GM12874 (cell line): Measurements from ENCODE around the gene KHK.

Experiments used
- CTCF ChIP-seq: IDR thresholded peaks from 2 replicates; pipeline ENCODE4 v1.5.1; 2011; ENCODE audit warnings: low read depth, mild to moderate bottlenecking, control low read depth, low read length, moderate library complexity; ENCODE audit not compliant: insufficient read depth

The KHK gene

GRCh38 chr2:27109083-27109482, 22.5 kb downstream of the KHK start:
- TF ChIP-seq CTCF, result no peak

GRCh38 chr2:27115519-27115918, 28.9 kb downstream of the KHK start:
- TF ChIP-seq CTCF, result no peak

- no peak for TF ChIP-seq CTCF
Measured at GRCh38 chr2:27117995-27118524, 31.5 kb downstream of the KHK start.

GRCh38 chr2:27118525-27119329, 32.2 kb downstream of the KHK start, which contains the start of gene CGREF1:
CGREF1 (minus strand) TSS chr2:27119128; CDS start chr2:27104366, 14,762 bp downstream.
- no peak for TF ChIP-seq CTCF

DNA sequence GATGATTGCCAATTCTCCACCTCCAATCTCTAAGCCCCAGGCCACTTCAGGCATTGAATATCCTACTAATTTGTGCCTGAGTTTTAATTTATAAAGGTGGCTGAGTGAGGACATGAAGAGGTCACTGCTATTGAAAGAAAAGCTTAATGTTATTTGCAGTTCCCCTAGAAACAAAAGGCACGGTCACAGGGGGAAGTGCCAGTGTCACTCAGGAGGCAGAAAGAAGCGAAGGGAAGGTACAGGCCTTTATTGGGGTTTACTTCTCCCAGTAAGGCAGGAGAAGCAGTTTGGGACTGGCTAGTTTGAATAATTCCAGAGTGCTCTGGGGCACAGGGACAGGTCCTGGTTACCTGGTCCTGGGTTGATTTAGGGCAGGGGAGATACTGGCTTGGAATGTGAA, 35.3 kb downstream of the KHK start:
- no peak for TF ChIP-seq CTCF

- no peak for TF ChIP-seq CTCF
Measured at GRCh38 chr2:27122791-27123190, 36.2 kb downstream of the KHK start.

DNA sequence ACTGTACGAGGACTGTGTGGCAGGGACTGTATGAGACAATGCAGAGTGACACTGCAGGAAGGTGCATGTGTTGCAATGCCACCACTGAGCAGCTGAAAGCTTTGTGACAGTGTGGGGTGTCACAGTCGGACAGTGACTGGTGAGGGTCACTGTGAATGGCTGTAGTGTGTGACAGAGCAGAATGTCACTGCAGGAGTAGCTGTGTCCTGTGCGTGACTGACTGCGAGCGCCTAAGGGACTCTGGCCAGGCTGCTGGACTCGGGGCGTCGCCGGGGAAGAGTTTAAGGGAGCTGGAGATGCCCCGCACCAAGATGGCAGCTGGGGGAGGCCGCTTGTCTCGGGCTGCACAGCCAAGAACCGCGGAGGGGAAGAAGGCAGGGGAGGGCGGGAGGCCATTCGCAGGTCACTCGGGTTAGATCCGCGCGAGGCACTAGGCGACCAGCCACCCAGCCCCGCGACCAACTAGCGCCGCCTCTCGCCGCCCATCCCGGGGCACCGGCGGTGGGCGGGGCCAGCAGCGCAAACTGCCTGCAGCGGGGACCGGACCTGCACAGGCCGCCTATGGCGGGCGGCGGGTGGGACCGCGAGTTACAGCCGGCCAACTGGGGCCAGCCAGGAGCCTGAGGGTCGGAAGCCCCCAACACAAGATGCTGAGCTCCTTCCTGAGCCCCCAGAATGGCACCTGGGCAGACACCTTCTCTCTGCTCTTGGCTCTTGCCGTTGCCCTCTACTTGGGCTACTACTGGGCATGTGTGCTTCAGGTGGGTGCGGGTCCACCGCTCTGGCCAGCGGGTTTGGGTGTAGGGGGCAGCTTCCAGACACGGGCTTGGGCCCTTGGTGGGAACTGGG, 37.0 kb downstream of the KHK start, which contains the start of gene ABHD1:
TSS of gene ABHD1 (plus strand) at position 514 of the 849 bp plus-strand sequence. CDS start at position 648, 134 bp downstream.
- no peak for TF ChIP-seq CTCF
